ENCODE results near the gene ASIC1. TPM values are rescaled to one million over a fixed set of nuclear protein-coding genes. Genes with fewer than 3 reads are reported as not detected.

Gene ASIC1
- total and polyA plus RNA-seq, 2 of the 4 experiments (the other 2 are of a cell fraction), result 1.6 to 9.9 TPM

GRCh38 chr12:50024805-50025186 is 32.6 kb upstream of the ASIC1 start:
- Histone ChIP-seq H2BK20ac (ENCODE audit: low read depth, low read length) (no peak overlapping the region), H4K5ac (ENCODE audit: low read depth, low read length) (no peak overlapping the region), H3K27me3 (ENCODE audit: control insufficient read depth, insufficient read depth, low read length) (no peaks in the 10 kb centered on the region), H3K56ac (ENCODE audit: extremely low read depth, insufficient read depth, low read length) (peak overlapping the region; percentile 18; the same call in 1 of the 2 replicates), H2BK15ac (ENCODE audit: low read depth, low read length) (no peak overlapping the region), H3K4me2 (ENCODE audit: low read depth, low read length) (peak overlapping the region; percentile 94), H3K14ac (replicated peaks; ENCODE audit: low read depth, low read length) (peak overlapping the region; percentile 23), H3K9ac (ENCODE audit: low read depth, low read length) (peak overlapping the region; percentile 61), H3K4me3 (ENCODE audit: insufficient read depth, low read depth, low read length) (peak overlapping the region; percentile 83), H2BK120ac (ENCODE audit: low read depth, low read length) (no peak overlapping the region), H3K4ac (ENCODE audit: low read depth, low read length) (peak overlapping the region; percentile 84), H4K20me1 (ENCODE audit: insufficient read depth, low read length) (no peaks in the 10 kb centered on the region), H4K91ac (ENCODE audit: insufficient read depth, low read depth, low read length) (peak overlapping the region; percentile 64), H2AFZ (replicated peaks; ENCODE audit: low read length, poor library complexity) (peak overlapping the region; percentile 98), H2BK5ac (ENCODE audit: low read depth, low read length, poor library complexity, severe bottlenecking) (peak overlapping the region; percentile 78), H3K27ac (ENCODE audit: insufficient read depth, low read length) (peak overlapping the region; percentile 58; the same call in 1 of the 2 replicates), H3K9me1 (ENCODE audit: insufficient read depth, low read length) (0 out of 2 replicates have a peak, but pooled peaks cover 3% of the 10 kb centered on the region), H3K36me3 (ENCODE audit: control insufficient read depth, insufficient read depth, low read length) (no peaks in the 10 kb centered on the region), H2AK5ac (ENCODE audit: low read depth, low read length) (peak overlapping the region; percentile 40; the same call in 1 of the 2 replicates), H2AK9ac (replicated peaks; ENCODE audit: low read depth, low read length, poor library complexity) (peak overlapping the region; percentile 96), H3K9me3 (ENCODE audit: control insufficient read depth, insufficient read depth, low read length) (no peaks in the 10 kb centered on the region), H3K79me1 (ENCODE audit: low read depth in 1 of 2, low read length in 2 of 2) (peaks cover 0 to 18% of the 10 kb centered on the region in 2 experiments; a peak in 2 of 4 replicates), H4K8ac (ENCODE audit: low read depth in 2 of 2, low read length in 2 of 2) (peak overlapping the region; percentile 48 to 53; a peak in 1 of 4 replicates), H3K4me1 (ENCODE audit: control insufficient read depth, insufficient read depth, low read length) (no peaks in the 10 kb centered on the region; the same call in 1 of the 2 replicates), H3K18ac (ENCODE audit: low read depth, low read length) (no peak overlapping the region), H3K23ac (ENCODE audit: low read depth, low read length) (peak overlapping the region; percentile 93)
- DNase-seq (no peak), ATAC-seq (ENCODE audit: low read depth) (peak; percentile 52)
- BruUV-seq (replicated peaks), result no TSS peak
- POLR2A ChIA-PET (ENCODE audit: unreplicated experiment), result interaction anchor here (0.7 kb wide), 1 partner anchor 8 kb away, joined by 5 read pairs; no protein-coding TSS in a partner anchor
- intact Hi-C loops (cut with micrococcal nuclease), result no loop called here
- no CpG with 5 or more reads among the region's 16 CpGs for WGBS, 2 experiments (ENCODE audit: extremely low coverage in 2 of 2, insufficient read length in 1 of 2)
- CTCF ChIA-PET, result interaction anchor here (1.1 kb wide), 1 partner anchor 30 kb away, joined by 3 read pairs; no protein-coding TSS in a partner anchor
- TF ChIP-seq CHD1 (IDR thresholded peaks at IDR 0.05; ENCODE audit: low read depth, low read length) (no peak), CTCF (conservative IDR thresholded peaks at IDR 0.05; ENCODE audit: low read depth, low read length) (no peak), MAZ (IDR thresholded peaks at IDR 0.05; ENCODE audit: borderline replicate concordance, low read depth, low read length) (no peak)
- in situ Hi-C loops (cut with MboI; ENCODE audit: low sequenced_read_pairs), result no loop called here
- dilution Hi-C loops (cut with HindIII; ENCODE audit: low sequenced_read_pairs, unreplicated experiment), result no loop called here

Data from IMR-90 (cell line).